GM10266 (cell line): ENCODE data around the gene LDLRAD4.

Source experiments
- DNase-seq: peaks from one replicate; pipeline ENCODE4 v3.0.0; 2012; ENCODE audit errors: extremely low spot score
- TF ChIP-seq, protein P1 (sequence below): IDR thresholded peaks from 2 replicates; pipeline ENCODE4 v1.5.1; 2012; ENCODE audit warnings: mild to moderate bottlenecking, low read depth; ENCODE audit not compliant: control insufficient read depth, insufficient read depth; ENCODE audit errors: missing control alignments

LDLRAD4 gene

DNA sequence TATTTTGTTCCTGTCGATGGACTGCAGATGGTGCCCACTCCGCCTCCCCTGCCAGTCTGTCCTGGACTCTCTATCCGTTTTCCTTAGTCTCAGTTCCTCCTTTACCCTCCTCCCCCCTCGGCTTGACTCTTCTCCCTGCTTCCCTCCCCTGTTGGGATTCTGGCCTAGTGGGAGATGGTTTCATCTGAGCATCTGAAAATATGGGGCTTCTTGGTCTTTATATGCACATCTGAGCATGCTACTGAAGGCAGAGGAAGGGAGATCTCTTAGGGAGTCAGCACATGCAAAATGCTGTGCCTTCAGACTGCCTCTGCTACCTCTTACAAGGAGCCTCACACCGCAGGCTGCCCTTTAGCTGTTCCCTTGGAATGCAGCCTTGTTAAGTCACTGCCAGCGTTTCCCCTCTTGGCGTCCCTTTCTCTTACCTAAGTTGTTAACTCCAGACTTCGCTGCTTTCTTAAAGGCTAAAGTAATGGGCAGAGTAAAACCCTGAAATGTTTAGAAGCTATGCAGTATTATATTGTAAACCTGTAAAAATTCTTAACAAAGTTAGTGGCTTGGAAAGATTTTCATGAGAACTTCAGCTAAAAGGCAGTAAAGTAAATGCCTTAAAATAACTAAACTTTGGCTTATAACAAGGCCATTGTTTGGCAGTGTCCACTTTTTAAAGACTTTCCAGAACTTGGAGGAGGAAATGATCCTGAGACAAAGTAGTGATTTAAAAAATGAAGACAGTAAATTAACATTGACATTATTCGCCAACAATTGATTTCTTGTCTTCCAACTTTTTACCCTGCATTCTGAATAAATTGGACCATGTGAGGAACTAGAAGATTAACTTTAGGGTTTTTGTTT lies 49.8 kb downstream of the LDLRAD4 start:
- DNase-seq = no peak
- TF ChIP-seq, protein P1, sequence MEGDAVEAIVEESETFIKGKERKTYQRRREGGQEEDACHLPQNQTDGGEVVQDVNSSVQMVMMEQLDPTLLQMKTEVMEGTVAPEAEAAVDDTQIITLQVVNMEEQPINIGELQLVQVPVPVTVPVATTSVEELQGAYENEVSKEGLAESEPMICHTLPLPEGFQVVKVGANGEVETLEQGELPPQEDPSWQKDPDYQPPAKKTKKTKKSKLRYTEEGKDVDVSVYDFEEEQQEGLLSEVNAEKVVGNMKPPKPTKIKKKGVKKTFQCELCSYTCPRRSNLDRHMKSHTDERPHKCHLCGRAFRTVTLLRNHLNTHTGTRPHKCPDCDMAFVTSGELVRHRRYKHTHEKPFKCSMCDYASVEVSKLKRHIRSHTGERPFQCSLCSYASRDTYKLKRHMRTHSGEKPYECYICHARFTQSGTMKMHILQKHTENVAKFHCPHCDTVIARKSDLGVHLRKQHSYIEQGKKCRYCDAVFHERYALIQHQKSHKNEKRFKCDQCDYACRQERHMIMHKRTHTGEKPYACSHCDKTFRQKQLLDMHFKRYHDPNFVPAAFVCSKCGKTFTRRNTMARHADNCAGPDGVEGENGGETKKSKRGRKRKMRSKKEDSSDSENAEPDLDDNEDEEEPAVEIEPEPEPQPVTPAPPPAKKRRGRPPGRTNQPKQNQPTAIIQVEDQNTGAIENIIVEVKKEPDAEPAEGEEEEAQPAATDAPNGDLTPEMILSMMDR = no peak

DNA sequence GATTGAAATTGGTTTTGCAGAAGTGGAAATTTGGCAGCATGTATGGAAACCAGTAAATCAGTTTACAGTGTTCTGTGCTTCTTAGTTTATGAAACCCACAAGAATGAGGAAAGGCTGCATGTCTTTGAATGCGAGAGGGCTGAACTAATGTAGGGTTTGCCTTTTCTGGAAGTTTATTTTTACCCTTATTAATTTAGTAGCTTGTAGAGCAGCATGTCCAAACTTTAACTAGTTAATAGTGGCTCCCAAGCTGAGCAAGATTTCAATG lies 50.4 kb downstream of the LDLRAD4 start:
- no peak for DNase-seq
- TF ChIP-seq, protein P1 = no peak

DNA sequence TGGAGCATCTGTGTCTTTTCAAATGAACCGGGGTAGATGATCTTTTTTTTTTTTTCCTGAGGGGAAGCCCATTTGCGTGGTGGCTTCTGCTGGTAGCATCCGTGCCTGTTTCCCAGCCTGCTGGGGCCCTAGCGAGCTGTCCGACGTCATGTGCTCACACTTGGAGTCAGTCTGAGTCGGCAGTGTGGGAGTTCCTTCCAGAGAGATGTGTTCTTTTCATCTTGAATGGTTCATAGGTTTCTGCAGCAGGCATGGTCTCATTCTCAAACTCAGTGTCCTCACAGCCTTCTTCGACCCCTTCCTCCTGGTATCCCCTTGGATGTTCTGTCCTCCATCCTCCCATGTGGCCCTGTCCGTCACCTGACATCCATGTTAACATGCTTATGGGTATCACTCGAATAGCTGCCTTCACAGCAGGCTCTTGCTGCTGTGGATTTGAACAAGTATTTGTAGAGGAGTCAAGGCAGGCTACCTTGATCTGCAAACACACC lies 51.0 kb downstream of the LDLRAD4 start:
- no peak for DNase-seq
- TF ChIP-seq, protein P1 = no peak

DNA sequence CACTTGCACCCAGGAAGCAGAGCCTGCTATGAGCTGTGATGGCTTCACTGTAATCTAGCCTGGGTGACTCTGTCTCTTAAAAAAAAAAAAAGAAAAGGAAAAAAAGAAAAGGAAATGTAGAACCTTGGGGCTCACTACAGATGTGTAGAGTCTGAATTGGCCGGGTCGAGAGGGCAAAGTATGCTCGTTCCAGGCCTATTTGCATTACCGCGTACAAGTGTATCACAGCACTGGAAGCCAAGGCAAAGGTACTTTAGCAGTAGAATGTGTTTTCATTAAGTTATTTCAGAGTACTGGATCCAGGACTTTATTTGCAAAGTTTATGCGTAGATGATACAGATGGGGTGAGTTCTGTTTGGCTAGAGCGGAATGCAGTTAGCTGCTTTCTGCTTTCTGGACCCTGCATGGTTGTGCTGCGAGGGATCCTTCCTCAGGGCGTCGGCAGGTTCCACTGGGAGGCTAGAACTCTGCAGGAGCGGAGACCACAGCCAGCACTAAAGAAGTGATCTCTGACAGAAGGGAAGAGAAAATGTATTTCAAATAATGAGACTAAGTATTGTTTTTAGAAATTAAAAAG lies 51.8 kb downstream of the LDLRAD4 start:
- TF ChIP-seq, protein P1 = no peak
- DNase-seq = no peak

DNA sequence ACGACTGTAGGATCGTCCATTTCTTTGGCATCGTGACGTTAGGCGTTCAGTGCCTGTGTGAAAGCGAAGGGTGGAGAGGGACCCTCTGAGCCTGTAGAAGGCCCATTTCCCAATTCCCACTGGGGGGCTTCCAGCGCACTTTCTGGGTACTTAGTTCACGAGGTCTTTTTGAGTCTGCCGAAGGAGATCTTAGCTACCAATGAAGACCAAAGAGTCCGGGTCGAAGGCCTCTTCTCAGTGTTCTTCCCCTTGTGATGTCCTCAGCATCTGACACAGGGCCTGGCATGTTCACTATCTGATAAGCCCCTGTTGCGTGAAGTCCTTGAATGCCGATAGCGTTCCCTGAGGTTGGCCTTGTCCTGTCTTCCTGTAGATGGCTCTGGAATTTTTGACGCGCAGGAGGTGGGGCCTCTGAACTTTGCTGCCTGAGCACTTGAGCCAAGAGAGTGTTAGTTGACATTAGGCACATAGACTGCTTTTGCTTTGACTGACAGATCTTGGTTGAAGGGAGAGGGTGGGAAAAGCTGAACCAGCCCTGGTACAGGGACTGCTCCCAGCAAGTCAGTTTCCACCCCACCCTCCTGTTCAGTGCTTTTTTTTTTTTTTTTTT lies 52.8 kb downstream of the LDLRAD4 start:
- TF ChIP-seq, protein P1 = no peak
- no peak for DNase-seq

DNA sequence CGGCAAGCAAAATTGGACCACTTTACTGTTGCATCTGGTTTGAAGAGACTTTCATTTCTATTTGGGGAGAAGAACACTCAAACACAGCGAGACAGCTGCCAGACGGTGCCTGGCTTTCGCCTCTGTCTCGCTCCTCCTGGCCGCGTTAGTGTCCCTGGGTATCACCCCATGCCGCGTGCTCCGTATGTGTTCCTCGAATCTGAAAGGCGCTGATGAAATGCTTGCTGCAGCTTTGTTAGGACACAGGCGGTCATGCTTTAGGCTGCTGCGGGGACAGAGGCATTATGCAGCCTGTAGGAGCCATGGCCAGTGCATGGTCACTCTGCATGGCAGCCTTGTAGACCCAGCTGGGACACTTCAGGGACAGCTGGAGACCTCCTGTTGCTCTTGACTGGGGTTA lies 53.9 kb downstream of the LDLRAD4 start:
- no peak for DNase-seq
- TF ChIP-seq, protein P1 = no peak

DNA sequence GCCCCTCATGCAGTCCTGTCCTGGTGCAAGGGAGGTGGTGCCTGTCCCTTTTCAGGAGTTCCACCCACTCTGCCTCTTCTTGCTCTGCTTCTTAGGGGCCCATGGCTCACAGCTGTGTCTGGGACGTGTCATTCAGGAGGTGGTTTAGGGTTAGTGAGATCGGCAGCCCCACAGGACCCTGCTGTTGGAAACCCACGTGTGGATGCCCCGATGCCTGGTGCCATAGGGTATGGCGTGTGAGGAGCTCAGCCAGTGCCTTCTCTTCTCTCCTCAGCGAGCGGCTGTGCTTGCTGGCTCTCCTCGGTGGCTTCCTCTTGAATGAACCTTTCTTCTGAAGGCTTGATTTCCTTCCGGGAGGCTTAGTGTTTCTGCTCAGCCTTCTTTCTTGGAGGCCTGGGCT lies 55.2 kb downstream of the LDLRAD4 start:
- no peak for DNase-seq
- TF ChIP-seq, protein P1 = no peak
